Activated CD8-positive, alpha-beta memory T cell treated with anti-CD3 and anti-CD28 coated beads, Interleukin-2, amount 50 U/mL, for 4 hours (primary cell): ENCODE data around the gene TSPAN1.
A peak's percentile ranks its signal among the peaks of the same experiment; 100 is the strongest.

ENCODE experiments used
- DNase-seq: peaks from one replicate; pipeline ENCODE4 v3.0.0-alpha.2; 2020

Gene TSPAN1, protein sequence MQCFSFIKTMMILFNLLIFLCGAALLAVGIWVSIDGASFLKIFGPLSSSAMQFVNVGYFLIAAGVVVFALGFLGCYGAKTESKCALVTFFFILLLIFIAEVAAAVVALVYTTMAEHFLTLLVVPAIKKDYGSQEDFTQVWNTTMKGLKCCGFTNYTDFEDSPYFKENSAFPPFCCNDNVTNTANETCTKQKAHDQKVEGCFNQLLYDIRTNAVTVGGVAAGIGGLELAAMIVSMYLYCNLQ

DNA sequence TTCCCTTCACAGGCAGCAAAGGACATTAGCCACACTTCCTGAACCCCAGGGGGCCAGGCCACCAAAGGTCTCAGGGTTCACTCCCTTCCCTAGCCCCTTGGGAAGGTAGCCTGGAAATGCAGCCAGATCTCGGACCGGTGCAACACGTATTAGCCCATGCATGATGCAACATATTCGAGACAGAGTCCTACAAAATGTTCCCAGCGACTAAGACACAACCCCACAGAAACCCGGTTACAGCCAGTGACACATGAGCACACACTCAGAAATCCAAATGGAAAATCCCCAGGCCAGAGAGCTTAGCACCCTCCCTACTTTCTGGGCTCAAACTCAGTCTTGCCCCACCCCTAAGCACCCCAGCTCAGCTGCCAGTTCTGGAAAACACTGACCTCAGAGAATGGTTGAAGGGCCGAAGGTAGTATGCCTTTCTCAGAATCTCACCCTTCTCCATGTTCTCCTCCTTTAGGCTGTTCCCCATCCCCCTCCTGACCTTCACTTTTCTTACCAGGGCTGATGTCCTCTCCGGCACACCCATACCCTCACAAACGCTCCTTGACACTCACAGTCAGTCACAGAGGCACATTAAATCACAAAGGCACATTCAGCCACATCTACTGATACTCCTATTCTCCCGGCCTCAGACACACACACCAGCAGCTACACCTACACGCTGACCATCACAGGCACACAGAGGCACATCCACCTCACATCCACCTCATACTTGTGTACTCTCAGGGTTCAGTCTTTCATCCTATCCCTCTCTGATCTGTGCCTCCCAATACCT, at the start of gene TSPAN1:
TSS of gene TSPAN1 (plus strand) at position 640 of the 784 bp plus-strand sequence. CDS start 6,021 bp downstream, outside the sequence.
- DNase-seq: no peak

DNA sequence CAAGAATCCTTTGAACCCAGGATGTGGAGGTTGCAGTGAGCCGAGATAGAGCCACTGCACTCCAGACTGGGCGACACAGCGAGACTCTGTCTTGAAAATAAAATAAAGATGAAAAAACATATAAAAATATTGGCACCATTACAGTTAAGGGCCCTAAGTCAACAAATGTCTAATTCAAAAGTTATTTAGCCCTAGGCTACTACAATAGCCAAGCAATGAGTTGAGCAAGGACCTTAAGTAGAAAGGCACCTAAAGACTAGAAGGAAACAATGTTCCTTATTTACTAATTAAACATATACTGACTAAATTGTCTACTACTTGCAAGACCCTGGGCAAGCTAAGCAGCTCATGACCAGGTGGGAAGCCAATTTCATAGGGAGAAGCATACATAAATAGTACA, 46.5 kb upstream of the TSPAN1 start:
- no peak for DNase-seq

GRCh38 chr1:46130121-46130520, 44.8 kb upstream of the TSPAN1 start:
- DNase-seq: no peak

- DNase-seq: no peak
Measured at GRCh38 chr1:46130606-46131005, 44.3 kb upstream of the TSPAN1 start.

GRCh38 chr1:46131093-46131492, 43.8 kb upstream of the TSPAN1 start:
- DNase-seq: no peak

- DNase-seq: peak; percentile 35
Measured at GRCh38 chr1:46131712-46132528, 43.0 kb upstream of the TSPAN1 start.

DNA sequence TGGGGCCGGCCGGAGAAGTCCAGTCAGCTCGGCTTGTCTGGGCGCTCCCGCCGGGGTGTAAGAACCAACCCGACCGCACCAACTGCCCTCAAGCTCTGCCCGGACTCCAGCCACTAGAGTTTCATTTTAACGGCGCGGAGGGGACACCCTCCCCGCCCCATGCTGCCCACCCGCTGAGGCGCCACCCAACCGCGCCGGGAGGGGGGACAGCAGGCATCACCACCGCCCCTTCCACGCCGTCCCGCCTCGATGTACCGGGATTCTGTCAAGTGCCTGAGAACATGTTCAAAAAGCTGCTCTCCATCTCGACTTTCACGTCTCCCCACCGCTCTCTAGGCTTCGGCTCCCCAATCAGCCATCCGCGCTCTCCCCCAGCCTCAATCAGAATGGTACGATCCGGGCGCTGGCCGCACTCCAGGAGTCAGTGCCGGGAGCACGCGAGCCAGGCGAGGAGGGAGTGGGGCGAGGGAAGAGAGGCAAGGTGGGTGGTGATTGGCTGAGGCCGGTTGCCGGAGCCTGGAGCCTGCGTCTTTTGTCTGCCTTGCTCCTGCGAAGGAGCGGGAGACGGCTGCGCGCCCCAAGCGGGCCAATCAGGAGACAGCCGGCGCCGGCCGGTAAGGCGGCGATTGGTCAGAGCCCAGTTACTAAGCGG, 42.2 kb upstream of the TSPAN1 start, which contains the start of gene PIK3R3:
TSS of gene PIK3R3 (minus strand) at position 101 of the 652 bp plus-strand sequence. CDS start 677 bp downstream, outside the sequence.
- DNase-seq: peak; percentile 84

GRCh38 chr1:46133181-46133658, 41.7 kb upstream of the TSPAN1 start:
- no peak for DNase-seq

GRCh38 chr1:46133781-46134350, 41.0 kb upstream of the TSPAN1 start:
- no peak for DNase-seq

DNA sequence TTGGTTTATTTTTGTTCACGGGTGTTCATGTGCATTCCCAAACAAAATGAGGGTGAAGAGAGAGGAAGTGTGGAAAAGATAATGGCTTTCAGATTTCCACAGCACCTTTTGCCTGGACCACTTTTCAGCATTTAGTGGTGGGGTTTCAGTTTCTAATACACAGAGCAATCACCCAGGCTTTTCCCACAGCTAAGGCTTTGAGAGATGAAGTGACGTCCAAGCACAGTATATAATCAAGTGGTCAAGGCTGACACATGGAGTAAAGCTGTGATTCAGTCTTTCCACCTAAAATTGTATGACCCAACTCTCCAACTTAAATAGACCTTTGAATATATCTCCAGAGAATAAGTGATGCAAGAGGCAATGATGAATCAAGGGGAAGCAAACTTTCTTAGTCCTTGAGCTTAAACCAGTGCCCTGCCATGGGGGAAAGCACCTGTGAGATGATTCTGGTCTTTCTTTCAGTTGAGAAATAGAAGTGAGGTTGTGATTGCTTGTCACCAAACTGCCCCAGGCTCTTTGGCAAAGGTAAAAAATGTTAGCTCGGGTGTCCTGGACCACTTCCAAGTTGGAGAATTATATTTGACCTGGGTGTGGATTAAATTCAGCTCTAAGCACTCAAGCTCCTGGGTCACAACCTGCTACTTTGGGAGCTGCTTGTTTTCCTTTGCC, 40.1 kb upstream of the TSPAN1 start:
- no peak for DNase-seq

DNA sequence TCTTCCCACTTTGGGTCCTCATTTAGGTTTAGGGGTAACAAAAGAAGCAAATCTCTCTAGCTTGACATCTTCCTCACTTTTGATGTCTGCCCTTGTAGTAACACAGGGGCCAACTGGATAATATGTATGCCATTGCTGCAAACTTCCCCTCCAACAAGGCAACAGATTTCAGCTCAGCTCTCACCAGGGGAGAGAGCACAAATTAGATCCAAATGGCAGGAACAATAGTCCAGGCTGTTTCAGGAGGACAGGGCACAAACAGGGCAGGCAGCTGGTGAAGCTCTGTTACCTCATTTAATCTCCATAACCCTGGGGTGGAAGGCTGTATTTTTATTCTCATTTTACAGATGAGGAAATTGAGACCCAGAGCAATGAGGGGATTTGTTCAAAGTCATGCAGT, 38.2 kb upstream of the TSPAN1 start:
- DNase-seq: no peak

GRCh38 chr1:46137916-46138315, 37.0 kb upstream of the TSPAN1 start:
- DNase-seq: no peak

DNA sequence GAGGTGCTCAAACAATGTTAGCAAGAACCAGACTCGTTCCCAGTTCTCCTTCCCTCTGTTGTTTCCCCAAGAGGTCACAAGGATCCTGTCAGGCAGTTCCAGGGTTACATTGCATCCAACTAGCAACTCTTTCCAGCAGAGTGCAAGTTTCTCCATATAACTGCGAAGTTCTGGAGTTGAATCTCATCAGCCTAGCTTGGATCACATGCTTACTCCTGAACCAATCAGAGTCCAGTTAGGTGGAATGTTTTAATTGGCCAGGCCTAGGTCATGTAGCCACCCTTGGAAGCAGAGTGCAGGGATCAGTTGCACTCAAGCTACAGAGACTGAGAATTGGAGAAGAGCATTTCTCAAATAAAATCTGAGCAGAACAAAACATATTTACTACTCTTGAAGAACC, 26.6 kb upstream of the TSPAN1 start:
- no peak for DNase-seq

DNA sequence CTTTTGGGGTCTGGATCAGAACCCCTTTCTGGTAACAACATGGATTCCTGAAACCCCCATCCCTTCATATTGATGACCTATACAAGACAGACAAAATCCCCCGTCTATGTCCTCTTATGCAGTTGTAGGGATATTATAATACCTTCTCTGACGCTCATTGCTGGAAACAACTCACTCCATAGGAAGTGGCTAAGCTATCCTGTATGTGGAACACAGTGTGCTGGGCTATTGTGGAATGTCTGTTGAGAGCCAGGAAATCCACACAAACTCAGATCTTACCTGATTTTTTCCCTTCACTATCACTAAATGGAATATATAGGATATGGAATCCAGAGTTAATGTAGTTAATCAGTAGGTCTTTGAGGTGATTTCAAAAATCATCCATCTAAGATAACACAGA, 24.8 kb upstream of the TSPAN1 start:
- no peak for DNase-seq

DNA sequence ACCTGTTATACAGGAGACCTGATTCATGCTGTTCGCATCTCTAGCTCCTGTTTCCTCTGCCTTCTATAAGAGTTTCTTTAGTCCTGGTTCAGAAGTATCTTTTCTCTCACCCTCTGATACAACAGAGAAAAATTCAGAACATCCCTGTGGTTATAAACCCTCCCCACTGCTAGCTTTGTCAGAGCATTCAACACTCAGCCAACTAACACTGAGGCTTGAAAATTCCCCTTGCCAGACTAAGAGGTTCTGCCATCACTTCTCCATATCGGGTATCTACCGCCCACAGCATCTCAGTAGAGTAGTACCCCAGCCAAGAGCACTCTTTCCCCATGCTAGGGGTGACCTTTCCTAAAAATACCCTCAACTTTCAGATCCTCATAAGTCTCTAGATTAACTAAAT, 22.9 kb upstream of the TSPAN1 start:
- no peak for DNase-seq

DNA sequence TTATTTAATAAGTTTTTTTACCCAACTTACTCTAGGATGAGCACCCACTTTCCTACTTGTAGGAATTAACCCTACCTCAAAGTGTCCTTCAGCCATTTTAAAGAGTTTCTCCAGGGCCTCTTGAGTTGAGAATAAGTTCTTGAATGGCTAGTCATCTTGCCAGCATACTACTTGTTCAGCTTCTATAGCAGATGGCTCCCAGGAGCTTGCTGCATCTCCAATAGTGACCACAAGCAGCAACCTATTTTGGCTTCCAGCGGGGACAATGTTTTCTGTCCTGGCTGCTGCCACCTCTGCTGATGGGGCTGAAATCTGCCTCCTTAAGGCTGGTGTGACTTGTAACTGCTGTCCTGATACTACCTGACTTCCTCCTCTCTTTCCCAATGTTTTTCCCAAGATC, 21.7 kb upstream of the TSPAN1 start:
- DNase-seq: no peak

GRCh38 chr1:46153732-46154131, 21.2 kb upstream of the TSPAN1 start:
- no peak for DNase-seq

GRCh38 chr1:46157916-46158311, 17.0 kb upstream of the TSPAN1 start:
- no peak for DNase-seq

GRCh38 chr1:46158312-46159281, 16.3 kb upstream of the TSPAN1 start:
- DNase-seq: no peak

- no peak for DNase-seq
Measured at GRCh38 chr1:46159516-46159915, 15.4 kb upstream of the TSPAN1 start.

DNA sequence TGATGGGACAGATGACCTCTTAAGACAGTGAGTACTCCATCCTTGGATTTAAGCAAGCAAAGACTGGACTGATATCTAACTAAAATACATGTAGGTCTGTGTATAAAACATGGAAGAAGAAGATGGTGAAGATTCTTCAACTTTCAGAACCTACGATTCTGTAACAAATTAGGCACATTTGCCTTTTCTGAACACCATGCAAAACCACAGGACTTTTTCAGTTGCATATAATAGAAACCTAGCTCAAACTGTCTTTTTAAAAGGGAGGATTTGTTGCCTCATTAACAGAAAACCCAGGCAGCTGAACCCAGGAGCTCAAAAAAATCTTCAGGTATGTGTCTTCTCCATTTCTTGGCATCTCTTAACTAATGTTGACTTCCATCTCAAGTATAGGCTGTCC, 14.7 kb upstream of the TSPAN1 start:
- DNase-seq: no peak
